B cell (primary cell): ENCODE measurements around the gene TENT5C. TPM values are rescaled to one million over a fixed set of nuclear protein-coding genes. Genes with fewer than 3 reads are reported as not detected.

Source experiments
- ATAC-seq: fragments of 200-7000 bp; cut with Tn5 transposase; one replicate; pipeline ENCODE4 v1.10.0; 2021; ENCODE audit warnings: low read depth, mild to moderate bottlenecking, moderate number of reproducible peaks, moderate library complexity
- CTCF ChIA-PET: fragments of 350-600 bp; sonication (Branson Sonifier 250); formaldehyde crosslinking; loops from one replicate; lab custom pipeline; 2021; ENCODE audit warnings: antibody characterized with exemption, inconsistent platforms; lab: Charles Lee
- POLR2A ChIA-PET: fragments of 350-600 bp; sonication (Branson Sonifier 250); formaldehyde crosslinking; loops from one replicate; lab custom pipeline; 2021; ENCODE audit warnings: antibody characterized with exemption; lab: Charles Lee
- DNase-seq: peaks from one replicate; pipeline ENCODE4 v3.0.0; 2013
- H2AFZ ChIP-seq: 2 replicates; pipeline ENCODE4 v1.6.1; 2012; ENCODE audit warnings: mild to moderate bottlenecking, low read depth, low read length; ENCODE audit not compliant: insufficient read depth, poor library complexity, severe bottlenecking
- H3K27ac ChIP-seq, 2 donors: 1 replicate in 1 of 2; 2 replicates in 1 of 2; pipeline ENCODE4 v1.5.1; 2012 to 2013; ENCODE audit warnings: low read length in 2 of 2, mild to moderate bottlenecking in 2 of 2, moderate library complexity in 1 of 2
- H3K27me3 ChIP-seq, 4 experiments: fragments of 200-600 bp in 1 of 4; sonication (generic) in 1 of 4; replicated peaks in 1 of 4; 1 replicate in 2 of 4; 2 replicates in 2 of 4; pipeline versions ENCODE4 v1.6.1 to v1.7.0; 2013 to 2016; ENCODE audit warnings: low read length in 3 of 4, mild to moderate bottlenecking in 2 of 4, mixed read lengths in 1 of 4, moderate library complexity in 1 of 4; ENCODE audit not compliant: insufficient read depth in 4 of 4, control insufficient read depth in 3 of 4; ENCODE audit errors: control extremely low read depth in 1 of 4
- H3K36me3 ChIP-seq, 2 experiments: replicated peaks in 1 of 2; 1 replicate in 1 of 2; 2 replicates in 1 of 2; pipeline versions ENCODE4 v1.6.1 to v1.7.1; 2013; ENCODE audit warnings: low read length in 1 of 2; ENCODE audit not compliant: insufficient read depth in 2 of 2, control insufficient read depth in 1 of 2; ENCODE audit errors: control extremely low read depth in 1 of 2, extremely low read depth in 1 of 2
- H3K4me1 ChIP-seq, 2 donors: fragments of 200-600 bp in 1 of 2; sonication (generic) in 1 of 2; 1 replicate in 1 of 2; 2 replicates in 1 of 2; pipeline versions ENCODE4 v1.5.1 to v1.6.1; 2013 to 2017; ENCODE audit warnings: low read length in 2 of 2; ENCODE audit not compliant: control insufficient read depth in 2 of 2, insufficient read depth in 2 of 2
- H3K4me2 ChIP-seq: replicated peaks from 2 replicates; pipeline ENCODE3; 2012; ENCODE audit warnings: mild to moderate bottlenecking, low read depth, low read length; ENCODE audit not compliant: poor library complexity, severe bottlenecking
- H3K4me3 ChIP-seq, 5 experiments: fragments of 200-600 bp in 1 of 5; sonication (generic) in 1 of 5; 1 replicate in 3 of 5; 2 replicates in 2 of 5; pipeline versions ENCODE4 v1.5.1 to v1.7.0; 2011 to 2016; ENCODE audit warnings: low read length in 4 of 5, mild to moderate bottlenecking in 4 of 5, low read depth in 2 of 5, control low read depth in 1 of 5, moderate library complexity in 1 of 5; ENCODE audit not compliant: insufficient read depth in 1 of 5; ENCODE audit errors: control extremely low read depth in 1 of 5, extremely low read depth in 1 of 5
- H3K79me2 ChIP-seq: fragments of 200-600 bp; sonication (generic); one replicate; pipeline ENCODE4 v1.6.0; 2016; ENCODE audit warnings: low read length; ENCODE audit not compliant: control insufficient read depth, insufficient read depth
- H3K9ac ChIP-seq: fragments of 200-600 bp; sonication (generic); 2 replicates; pipeline ENCODE4 v1.6.1; 2017; ENCODE audit warnings: mild to moderate bottlenecking, low read length, moderate library complexity
- H3K9me3 ChIP-seq, 3 donors: one replicate each; pipeline versions ENCODE4 v1.6.1 to v1.7.1; 2013; ENCODE audit warnings: low read length in 2 of 3; ENCODE audit not compliant: control insufficient read depth in 2 of 3, insufficient read depth in 1 of 3; ENCODE audit errors: control extremely low read depth in 1 of 3
- H4K20me1 ChIP-seq: 2 replicates; pipeline ENCODE4 v1.6.0; 2012; ENCODE audit warnings: mild to moderate bottlenecking, low read length; ENCODE audit not compliant: insufficient read depth, control insufficient read depth, poor library complexity, severe bottlenecking
- H3K27ac Mint-ChIP-seq: one replicate; pipeline ENCODE4 v1.8.0; 2021; ENCODE audit warnings: mixed read lengths
- H3K27me3 Mint-ChIP-seq: one replicate; pipeline ENCODE4 v1.8.0; 2021; ENCODE audit warnings: mixed read lengths
- H3K4me1 Mint-ChIP-seq: one replicate; pipeline ENCODE4 v1.8.0; 2021; ENCODE audit warnings: mixed read lengths
- H3K4me3 Mint-ChIP-seq: one replicate; pipeline ENCODE4 v1.8.0; 2021; ENCODE audit warnings: mixed read lengths
- H3K9me3 Mint-ChIP-seq: one replicate; pipeline ENCODE4 v1.8.0; 2022; ENCODE audit warnings: mixed read lengths; ENCODE audit not compliant: insufficient read depth
- EZH2 ChIP-seq: IDR thresholded peaks from 2 replicates; pipeline ENCODE4 v1.6.1; 2012; ENCODE audit warnings: borderline replicate concordance, low read depth, mild to moderate bottlenecking, moderate library complexity, low read length; ENCODE audit not compliant: insufficient read depth, poor library complexity, severe bottlenecking
- WGBS: methylation state at CpG from one replicate; pipeline ENCODE4 v1.1.5; 2013; ENCODE audit warnings: missing lambda C conversion rate; ENCODE audit not compliant: insufficient coverage; 5-methylcytosine and 5-hydroxymethylcytosine counted together
- intact Hi-C: fragments of 100-400 bp; cut with micrococcal nuclease; formaldehyde crosslinking; loops from one replicate; pipeline ENCODE4 v1.10.0; 2022
- polyA plus RNA-seq: library from polyadenylated mRNA; depleted of rRNA; stranded (reverse); fragments of >200 nt; gene quantifications from 2 replicates; pipeline ENCODE4 v1.2.3, GENCODE V29; 2012
- total RNA-seq, 2 donors: library from RNA; stranded (reverse); fragments of 120-200 nt in 1 of 2; gene quantifications; 1 replicate in 1 of 2; 2 replicates in 1 of 2; pipeline versions ENCODE4 v1.2.3 to v1.2.4, GENCODE V29; 2013 to 2022
- TF ChIP-seq, protein P1 (sequence below): fragments of 200-600 bp; IDR thresholded peaks from one replicate; pipeline ENCODE4 v1.8.0; 2022; ENCODE audit warnings: antibody characterized with exemption, mild to moderate bottlenecking

TENT5C gene
- total and polyA plus RNA-seq, 2 donors (not counting 1 experiment from before 2014, with no cell fraction given): 65.4 to 112 TPM

DNA sequence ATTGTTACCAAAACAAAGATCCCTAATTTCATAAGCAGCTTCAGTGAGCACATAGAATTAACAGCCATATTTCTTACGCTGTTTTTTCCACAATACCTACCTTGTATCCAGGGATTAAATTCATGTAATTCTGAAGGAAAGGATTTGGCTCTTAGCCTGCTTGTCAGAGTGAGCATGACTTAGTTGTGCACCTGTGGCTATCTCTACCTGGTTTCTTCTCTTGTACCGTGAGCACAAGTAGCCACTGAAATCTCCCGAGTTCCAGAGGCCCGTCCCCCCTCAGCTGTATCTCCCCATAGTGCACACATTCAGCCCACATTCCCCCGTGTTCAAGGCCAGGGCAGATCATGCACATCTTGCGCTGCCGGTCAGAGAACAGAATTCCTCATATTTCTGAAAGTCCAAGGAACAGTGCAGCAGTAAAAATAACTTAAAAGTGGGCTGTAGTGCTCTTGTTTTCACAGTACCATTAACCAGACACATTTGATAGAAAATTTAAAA lies 2.3 kb downstream of the TENT5C start:
- Histone ChIP-seq H4K20me1 (peaks cover 65% of the 10 kb centered on the region), H3K4me2 (peak overlapping the region; percentile 79), H3K79me2 (peaks cover 71% of the 10 kb centered on the region), H3K27ac (peak overlapping the region in 1 of 2 donors; percentile 80), H3K9me3 (no peaks in the 10 kb centered on the region), H3K4me3 (peak overlapping the region in 3 of 5 experiments; percentile 94 to 99 (median 95)), H3K9ac (peak overlapping the region; percentile 93), H3K36me3 (peaks cover 0 to 37% of the 10 kb centered on the region in 2 experiments), H2AFZ (no peak overlapping the region), H3K27me3 (no peaks in the 10 kb centered on the region), H3K4me1 (peaks cover 57 to 71% of the 10 kb centered on the region in 2 donors)
- ATAC-seq (no peak), DNase-seq (no peak)
- Mint-ChIP-seq H3K27me3 (no peaks in the 10 kb centered on the region), H3K9me3 (no peaks in the 10 kb centered on the region), H3K27ac (peak overlapping the region; percentile 7), H3K4me3 (peak overlapping the region; percentile 99), H3K4me1 (peaks cover 69% of the 10 kb centered on the region)
- ChIA-PET POLR2A (interaction anchor here (0.7 to 4.6 kb wide), 9 partner anchors 13 to 66 kb away, joined by 3 to 41 read pairs (median 6); no protein-coding TSS in a partner anchor), CTCF (interaction anchor here (0.7 to 5.5 kb wide), 12 partner anchors 10 to 147 kb away, joined by 3 to 85 read pairs (median 16); no protein-coding TSS in a partner anchor)
- intact Hi-C loops: loop anchor here (5.0 to 10.0 kb wide), 3 partner anchors 129 to 1534 kb away; partner anchors contain the start of genes ATP1A1 and WARS2
- 96% methylated on average over 3 of the region's 7 CpGs for WGBS
- TF ChIP-seq, protein P1, sequence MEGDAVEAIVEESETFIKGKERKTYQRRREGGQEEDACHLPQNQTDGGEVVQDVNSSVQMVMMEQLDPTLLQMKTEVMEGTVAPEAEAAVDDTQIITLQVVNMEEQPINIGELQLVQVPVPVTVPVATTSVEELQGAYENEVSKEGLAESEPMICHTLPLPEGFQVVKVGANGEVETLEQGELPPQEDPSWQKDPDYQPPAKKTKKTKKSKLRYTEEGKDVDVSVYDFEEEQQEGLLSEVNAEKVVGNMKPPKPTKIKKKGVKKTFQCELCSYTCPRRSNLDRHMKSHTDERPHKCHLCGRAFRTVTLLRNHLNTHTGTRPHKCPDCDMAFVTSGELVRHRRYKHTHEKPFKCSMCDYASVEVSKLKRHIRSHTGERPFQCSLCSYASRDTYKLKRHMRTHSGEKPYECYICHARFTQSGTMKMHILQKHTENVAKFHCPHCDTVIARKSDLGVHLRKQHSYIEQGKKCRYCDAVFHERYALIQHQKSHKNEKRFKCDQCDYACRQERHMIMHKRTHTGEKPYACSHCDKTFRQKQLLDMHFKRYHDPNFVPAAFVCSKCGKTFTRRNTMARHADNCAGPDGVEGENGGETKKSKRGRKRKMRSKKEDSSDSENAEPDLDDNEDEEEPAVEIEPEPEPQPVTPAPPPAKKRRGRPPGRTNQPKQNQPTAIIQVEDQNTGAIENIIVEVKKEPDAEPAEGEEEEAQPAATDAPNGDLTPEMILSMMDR: no peak
- no peak for TF ChIP-seq EZH2

DNA sequence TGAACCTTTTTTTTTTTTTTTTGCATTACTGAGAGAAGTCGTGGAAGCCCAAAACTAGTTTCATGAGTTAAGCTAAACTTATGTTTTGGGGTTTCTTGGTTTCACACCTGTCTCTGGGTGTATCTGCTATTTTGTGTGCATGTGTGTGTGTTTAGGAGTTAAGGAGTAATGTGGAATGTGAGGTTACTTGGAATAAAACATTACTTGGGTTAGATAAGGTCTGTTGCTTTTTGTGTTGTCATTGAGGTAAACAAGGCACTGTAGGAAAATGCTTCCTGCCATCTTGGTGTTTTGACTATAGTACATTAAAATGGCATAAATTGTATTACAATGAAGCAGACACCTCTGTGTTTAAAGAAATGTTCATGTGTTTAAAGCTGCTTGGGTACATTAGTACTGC lies 2.9 kb downstream of the TENT5C start:
- Histone ChIP-seq H3K36me3 (peaks cover 0 to 42% of the 10 kb centered on the region in 2 experiments), H3K27me3 (no peaks in the 10 kb centered on the region), H3K9me3 (no peaks in the 10 kb centered on the region), H3K27ac (peak overlapping the region in 1 of 2 donors; percentile 28), H3K79me2 (peaks cover 77% of the 10 kb centered on the region), H2AFZ (no peak overlapping the region), H3K4me1 (peaks cover 63 to 77% of the 10 kb centered on the region in 2 donors), H3K9ac (peak overlapping the region; percentile 93), H3K4me3 (peak overlapping the region in 2 of 5 experiments; percentile 94 to 95), H4K20me1 (peaks cover 71% of the 10 kb centered on the region), H3K4me2 (peak overlapping the region; percentile 79)
- Mint-ChIP-seq H3K4me1 (peaks cover 73% of the 10 kb centered on the region), H3K4me3 (peak overlapping the region; percentile 99), H3K9me3 (no peaks in the 10 kb centered on the region), H3K27me3 (no peaks in the 10 kb centered on the region), H3K27ac (peak overlapping the region; percentile 71)
- intact Hi-C loops: loop anchor here (5.0 to 10.0 kb wide), 3 partner anchors 129 to 1534 kb away; partner anchors contain the start of genes ATP1A1 and WARS2
- TF ChIP-seq, protein P1: no peak
- TF ChIP-seq EZH2: no peak
- ChIA-PET CTCF (interaction anchor here (1.1 to 5.5 kb wide), 8 partner anchors 14 to 149 kb away, joined by 4 to 85 read pairs (median 15); no protein-coding TSS in a partner anchor), POLR2A (interaction anchor here (0.5 to 4.6 kb wide), 6 partner anchors 9 to 66 kb away, joined by 3 to 41 read pairs (median 5); no protein-coding TSS in a partner anchor)
- no peak for DNase-seq
- ATAC-seq: no peak
- 40% methylated on average over 1 of the region's 1 CpG for WGBS
